ENCODE data around the gene ATP2B1.

DNA sequence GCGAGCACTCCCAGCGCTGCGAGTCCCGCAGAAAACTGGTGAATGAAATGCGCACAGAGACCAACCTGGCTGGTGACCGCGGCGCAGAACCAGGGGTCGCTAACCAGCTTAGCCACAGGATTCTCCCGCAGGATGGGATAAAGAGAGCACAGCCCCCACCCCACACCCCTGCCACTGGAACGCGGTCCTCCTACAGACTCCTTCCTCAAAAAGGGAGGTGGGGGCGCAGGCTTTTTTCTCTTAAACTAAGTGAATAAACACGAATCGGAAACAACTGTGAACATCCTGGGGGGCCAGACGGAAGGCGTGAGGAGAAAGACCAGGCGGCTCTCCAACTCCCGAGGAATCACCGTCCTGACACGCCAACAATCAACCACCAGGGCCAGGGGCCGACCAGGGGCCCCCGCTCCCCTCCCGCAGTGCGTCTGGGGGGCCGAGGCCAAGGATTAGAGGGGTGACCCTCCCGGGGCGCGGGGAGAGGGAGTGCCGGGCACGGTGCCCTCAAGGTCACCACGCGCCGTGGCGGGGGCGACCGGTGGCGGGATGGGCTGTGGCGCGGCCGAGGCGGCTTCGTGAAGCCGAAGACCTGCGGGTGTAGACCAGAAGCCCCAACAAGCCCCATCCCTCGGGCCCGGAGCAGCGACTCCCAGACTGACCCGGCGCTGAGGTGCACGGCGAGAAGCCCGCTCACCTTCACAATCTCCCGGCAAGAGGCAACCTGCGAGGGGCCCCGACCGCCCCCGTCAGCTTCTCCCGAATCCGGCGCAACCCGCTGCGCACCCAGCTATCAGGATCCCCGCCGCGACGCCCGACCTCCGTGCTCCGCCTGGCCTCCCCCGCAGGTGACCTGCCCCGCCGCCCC is 704 bp downstream of the ATP2B1 start:
- TF ChIP-seq, protein P1, sequence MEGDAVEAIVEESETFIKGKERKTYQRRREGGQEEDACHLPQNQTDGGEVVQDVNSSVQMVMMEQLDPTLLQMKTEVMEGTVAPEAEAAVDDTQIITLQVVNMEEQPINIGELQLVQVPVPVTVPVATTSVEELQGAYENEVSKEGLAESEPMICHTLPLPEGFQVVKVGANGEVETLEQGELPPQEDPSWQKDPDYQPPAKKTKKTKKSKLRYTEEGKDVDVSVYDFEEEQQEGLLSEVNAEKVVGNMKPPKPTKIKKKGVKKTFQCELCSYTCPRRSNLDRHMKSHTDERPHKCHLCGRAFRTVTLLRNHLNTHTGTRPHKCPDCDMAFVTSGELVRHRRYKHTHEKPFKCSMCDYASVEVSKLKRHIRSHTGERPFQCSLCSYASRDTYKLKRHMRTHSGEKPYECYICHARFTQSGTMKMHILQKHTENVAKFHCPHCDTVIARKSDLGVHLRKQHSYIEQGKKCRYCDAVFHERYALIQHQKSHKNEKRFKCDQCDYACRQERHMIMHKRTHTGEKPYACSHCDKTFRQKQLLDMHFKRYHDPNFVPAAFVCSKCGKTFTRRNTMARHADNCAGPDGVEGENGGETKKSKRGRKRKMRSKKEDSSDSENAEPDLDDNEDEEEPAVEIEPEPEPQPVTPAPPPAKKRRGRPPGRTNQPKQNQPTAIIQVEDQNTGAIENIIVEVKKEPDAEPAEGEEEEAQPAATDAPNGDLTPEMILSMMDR (IDR thresholded peaks at IDR 0.05): no peak
- TF ChIP-seq EZH2phosphoT487 (IDR thresholded peaks at IDR 0.05): no peak

Data from neural progenitor cell (in vitro differentiated cells).